ENCODE measurements around the gene DNAH14.

The DNAH14 gene

GRCh38 chr1:225430301-225430700, 500.8 kb downstream of the DNAH14 start:
- no peak for TF ChIP-seq CTCF (IDR thresholded peaks at IDR 0.05; ENCODE audit: low read depth, low read length, missing control alignments)
- in situ Hi-C loops (cut with HindIII; ENCODE audit: low sequenced_read_pairs): no loop called here
- no peak overlapping the region for H3K4me3 ChIP-seq (ENCODE audit: low read depth, low read length)
- no peak for DNase-seq (ENCODE audit: low read depth)

GRCh38 chr1:225431081-225431863, 501.8 kb downstream of the DNAH14 start:
- no peak overlapping the region for H3K4me3 ChIP-seq (ENCODE audit: low read depth, low read length)

DNA sequence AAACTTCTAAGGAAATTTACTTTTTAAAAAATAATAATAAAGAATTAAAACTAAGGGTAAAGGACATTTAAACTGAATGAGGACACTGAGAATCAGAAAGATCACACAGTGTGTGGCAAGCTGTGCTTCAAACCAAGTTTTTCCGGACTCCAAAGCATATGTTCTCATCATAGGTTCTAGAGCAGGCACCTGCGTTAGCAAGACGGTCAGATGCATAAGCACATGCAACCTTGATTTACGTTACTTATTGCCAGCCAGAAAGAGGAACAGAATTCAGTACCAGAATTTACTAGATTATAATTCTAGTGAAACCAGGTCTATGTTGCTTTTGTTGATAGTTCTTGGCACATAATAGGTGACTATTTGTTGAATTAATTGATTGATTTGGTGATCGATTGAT, 504.6 kb downstream of the DNAH14 start:
- in situ Hi-C loops (cut with HindIII; ENCODE audit: low sequenced_read_pairs): no loop called here
- DNase-seq (ENCODE audit: low read depth): no peak
- no peak for TF ChIP-seq CTCF (IDR thresholded peaks at IDR 0.05; ENCODE audit: low read depth, low read length, missing control alignments)
- no peak overlapping the region for H3K4me3 ChIP-seq (ENCODE audit: low read depth, low read length)

More at GRCh38 chr1:225431081-225431863, 501.8 kb downstream of the DNAH14 start:
- no peak for TF ChIP-seq CTCF (IDR thresholded peaks at IDR 0.05; ENCODE audit: low read depth, low read length, missing control alignments)
- no peak for DNase-seq (ENCODE audit: low read depth)
- in situ Hi-C loops (cut with HindIII; ENCODE audit: low sequenced_read_pairs): no loop called here

DNA sequence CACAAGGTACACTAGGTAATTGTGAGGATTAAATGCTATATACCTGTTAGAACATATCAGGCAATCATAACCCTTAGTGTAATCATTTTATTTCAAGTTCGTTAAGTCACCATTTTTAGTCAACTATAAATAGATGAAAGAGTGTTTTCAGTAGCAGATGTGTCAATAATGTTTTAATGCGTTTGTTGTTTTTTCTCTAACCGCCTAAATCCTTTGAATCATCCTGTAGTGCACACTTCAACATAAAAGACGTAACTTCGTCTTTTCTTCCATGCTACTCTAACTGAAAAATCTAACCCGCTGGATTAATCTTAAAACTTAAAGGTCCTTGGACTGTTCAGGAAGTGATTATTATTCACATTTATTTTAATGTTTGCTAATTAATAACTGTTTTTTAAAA, 505.6 kb downstream of the DNAH14 start:
- no peak for TF ChIP-seq CTCF (IDR thresholded peaks at IDR 0.05; ENCODE audit: low read depth, low read length, missing control alignments)
- in situ Hi-C loops (cut with HindIII; ENCODE audit: low sequenced_read_pairs): no loop called here
- H3K4me3 ChIP-seq (ENCODE audit: low read depth, low read length): no peak overlapping the region
- no peak for DNase-seq (ENCODE audit: low read depth)

GRCh38 chr1:225435487-225435886, 506.0 kb downstream of the DNAH14 start:
- no peak overlapping the region for H3K4me3 ChIP-seq (ENCODE audit: low read depth, low read length)
- in situ Hi-C loops (cut with HindIII; ENCODE audit: low sequenced_read_pairs): no loop called here
- no peak for DNase-seq (ENCODE audit: low read depth)
- no peak for TF ChIP-seq CTCF (IDR thresholded peaks at IDR 0.05; ENCODE audit: low read depth, low read length, missing control alignments)

DNA sequence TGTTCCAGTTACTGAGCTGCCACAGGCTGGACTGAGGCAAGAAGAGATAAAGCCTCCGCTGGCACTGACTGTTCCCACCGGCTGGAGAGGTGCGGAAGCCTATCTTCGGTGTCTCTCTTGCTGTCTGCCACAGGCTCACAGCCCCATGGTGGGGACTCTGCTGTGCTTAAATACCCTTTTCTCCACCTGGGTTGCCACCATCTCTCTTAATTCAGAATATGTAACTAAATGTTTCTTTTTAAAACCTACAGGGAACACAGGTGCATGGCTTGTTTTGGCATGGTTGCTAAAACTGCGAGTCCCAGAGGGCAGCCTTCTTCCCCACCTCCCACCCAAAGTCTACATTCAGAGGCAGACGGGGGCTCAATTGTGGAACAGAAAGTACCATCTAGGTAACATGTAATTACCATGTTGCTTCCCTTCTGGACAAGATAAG, 506.5 kb downstream of the DNAH14 start:
- TF ChIP-seq CTCF (IDR thresholded peaks at IDR 0.05; ENCODE audit: low read depth, low read length, missing control alignments): no peak
- no peak for DNase-seq (ENCODE audit: low read depth)
- no peak overlapping the region for H3K4me3 ChIP-seq (ENCODE audit: low read depth, low read length)
- in situ Hi-C loops (cut with HindIII; ENCODE audit: low sequenced_read_pairs): no loop called here

Measured in astrocyte of the cerebellum (primary cell).